HG02981 (cell line): ENCODE data around the gene KLRC2.
"Not testable (repeated sequence)": the region's sequence is repeated elsewhere in the genome, so short reads cannot be mapped to it uniquely, and the experiment has no call there.

ENCODE experiments used
- ATAC-seq: cut with Tn5 transposase; IDR thresholded peaks from one replicate; pipeline ENCODE4 v1.9.1; 2021; ENCODE audit warnings: mild to moderate bottlenecking, moderate library complexity; ENCODE audit not compliant: unreplicated experiment

The KLRC2 gene

GRCh38 chr12:10406725-10407124 lies 29.1 kb downstream of the KLRC2 start:
- ATAC-seq, result no peak

- ATAC-seq, result no peak
These were observed 30.5 kb downstream of the KLRC2 start for GRCh38 chr12:10405294-10405693.

- no peak for ATAC-seq
These were observed 31.0 kb downstream of the KLRC2 start for GRCh38 chr12:10404798-10405197.

- ATAC-seq, result no peak
These were observed 35.0 kb downstream of the KLRC2 start for GRCh38 chr12:10400829-10401228.

- ATAC-seq, result no peak
These were observed 37.6 kb downstream of the KLRC2 start for GRCh38 chr12:10398168-10398567.

- no peak for ATAC-seq
These were observed 38.5 kb downstream of the KLRC2 start for GRCh38 chr12:10397296-10397695.

- ATAC-seq, result not testable (repeated sequence)
These were observed 39.6 kb downstream of the KLRC2 start for GRCh38 chr12:10396176-10396575.

- peak; percentile 77 for ATAC-seq
These were observed 40.3 kb downstream of the KLRC2 start for GRCh38 chr12:10395390-10395998.

GRCh38 chr12:10394531-10395152 lies 41.2 kb downstream of the KLRC2 start:
- not testable (repeated sequence) for ATAC-seq

GRCh38 chr12:10393291-10393690 lies 42.5 kb downstream of the KLRC2 start:
- ATAC-seq, result no peak

- peak; percentile 74 for ATAC-seq
These were observed 43.3 kb downstream of the KLRC2 start for GRCh38 chr12:10392394-10392930.

GRCh38 chr12:10390991-10391390 lies 44.8 kb downstream of the KLRC2 start:
- ATAC-seq, result not testable (repeated sequence)

- no peak for ATAC-seq
These were observed 45.9 kb downstream of the KLRC2 start, which contains the start of gene KLRK1 for GRCh38 chr12:10389904-10390303. Gene KLRK1, minus strand, starts transcription at chr12:10390041. Its CDS starts 1,231 bp downstream, at chr12:10388810.

GRCh38 chr12:10388624-10389413 lies 47.0 kb downstream of the KLRC2 start:
- ATAC-seq, result no peak

- not testable (repeated sequence) for ATAC-seq
These were observed 48.3 kb downstream of the KLRC2 start for GRCh38 chr12:10387498-10387897.

GRCh38 chr12:10386857-10387256 lies 49.0 kb downstream of the KLRC2 start:
- ATAC-seq, result no peak

GRCh38 chr12:10385166-10385613 lies 50.6 kb downstream of the KLRC2 start:
- no peak for ATAC-seq

GRCh38 chr12:10384191-10384590 lies 51.6 kb downstream of the KLRC2 start:
- no peak for ATAC-seq

GRCh38 chr12:10381928-10382628 lies 53.7 kb downstream of the KLRC2 start:
- no peak for ATAC-seq
